Measurements from ENCODE around the gene TMEFF2. TPM values are rescaled to one million over a fixed set of nuclear protein-coding genes. Genes with fewer than 3 reads are reported as not detected.

The TMEFF2 gene
- total and polyA plus RNA-seq, 2 of the 4 experiments (the other 2 are of a cell fraction) = 1.3 to 3.0 TPM

DNA sequence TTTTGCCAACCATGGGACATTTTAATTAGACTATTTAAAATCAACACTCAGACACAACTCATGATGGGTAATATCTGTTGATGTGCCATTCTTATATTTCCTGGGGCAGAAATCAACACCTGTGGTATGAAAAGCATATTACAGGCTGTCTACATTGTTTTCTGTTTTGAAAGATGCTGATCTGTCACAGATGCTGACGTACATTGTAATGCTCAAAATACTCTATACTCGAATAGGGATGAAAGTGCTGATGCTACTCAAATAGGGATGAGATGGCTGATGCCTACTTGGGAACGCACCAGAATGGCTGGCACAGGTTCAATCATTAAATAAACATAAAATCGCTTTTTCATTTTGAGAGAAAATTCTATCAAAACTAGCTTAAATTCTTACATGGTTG is 41.2 kb downstream of the TMEFF2 start:
- no peaks in the 10 kb centered on the region for H3K36me3 ChIP-seq (ENCODE audit: control insufficient read depth, insufficient read depth, low read length)
- ATAC-seq (ENCODE audit: low read depth) = no peak
- H2BK20ac ChIP-seq (ENCODE audit: low read depth, low read length) = no peak overlapping the region
- WGBS, 2 experiments (ENCODE audit: extremely low coverage in 2 of 2, insufficient read length in 1 of 2) = no CpG with 5 or more reads among the region's 4 CpGs
- H2AFZ ChIP-seq (replicated peaks; ENCODE audit: low read length, poor library complexity) = no peak overlapping the region
- ChIA-PET CTCF (interaction anchor here (2.1 kb wide), 1 partner anchor 9 kb away, joined by 7 read pairs; no protein-coding TSS in a partner anchor), POLR2A (ENCODE audit: unreplicated experiment) (no interaction called here)
- H2BK5ac ChIP-seq (ENCODE audit: low read depth, low read length, poor library complexity, severe bottlenecking) = no peak overlapping the region
- H3K27me3 ChIP-seq (ENCODE audit: control insufficient read depth, insufficient read depth, low read length) = no peaks in the 10 kb centered on the region
- BruUV-seq (replicated peaks) = no TSS peak
- H2BK15ac ChIP-seq (ENCODE audit: low read depth, low read length) = no peak overlapping the region
- no peak for DNase-seq
- H3K4me2 ChIP-seq (ENCODE audit: low read depth, low read length) = no peak overlapping the region
- no peak overlapping the region for H3K56ac ChIP-seq (ENCODE audit: extremely low read depth, insufficient read depth, low read length)
- no peak overlapping the region for H3K4me3 ChIP-seq (ENCODE audit: insufficient read depth, low read depth, low read length)
- dilution Hi-C loops (cut with HindIII; ENCODE audit: low sequenced_read_pairs, unreplicated experiment) (no loop called here), intact Hi-C loops (cut with micrococcal nuclease) (no loop called here), in situ Hi-C loops (cut with MboI; ENCODE audit: low sequenced_read_pairs) (no loop called here)
- no peak overlapping the region for H4K5ac ChIP-seq (ENCODE audit: low read depth, low read length)
- no peak overlapping the region for H4K8ac ChIP-seq (ENCODE audit: low read depth in 2 of 2, low read length in 2 of 2)
- no peak overlapping the region for H2AK9ac ChIP-seq (replicated peaks; ENCODE audit: low read depth, low read length, poor library complexity)
- H3K18ac ChIP-seq (ENCODE audit: low read depth, low read length) = no peak overlapping the region
- TF ChIP-seq, protein P1, sequence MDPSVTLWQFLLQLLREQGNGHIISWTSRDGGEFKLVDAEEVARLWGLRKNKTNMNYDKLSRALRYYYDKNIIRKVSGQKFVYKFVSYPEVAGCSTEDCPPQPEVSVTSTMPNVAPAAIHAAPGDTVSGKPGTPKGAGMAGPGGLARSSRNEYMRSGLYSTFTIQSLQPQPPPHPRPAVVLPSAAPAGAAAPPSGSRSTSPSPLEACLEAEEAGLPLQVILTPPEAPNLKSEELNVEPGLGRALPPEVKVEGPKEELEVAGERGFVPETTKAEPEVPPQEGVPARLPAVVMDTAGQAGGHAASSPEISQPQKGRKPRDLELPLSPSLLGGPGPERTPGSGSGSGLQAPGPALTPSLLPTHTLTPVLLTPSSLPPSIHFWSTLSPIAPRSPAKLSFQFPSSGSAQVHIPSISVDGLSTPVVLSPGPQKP (IDR thresholded peaks at IDR 0.05; ENCODE audit: borderline replicate concordance, low read depth, low read length) = no peak
- TF ChIP-seq MXI1 (IDR thresholded peaks at IDR 0.05; ENCODE audit: borderline replicate concordance, low read depth, low read length) (no peak), CHD1 (IDR thresholded peaks at IDR 0.05; ENCODE audit: low read depth, low read length) (no peak), RFX5 (IDR thresholded peaks at IDR 0.05; ENCODE audit: low read depth, low read length) (no peak)
- H3K4me1 ChIP-seq (ENCODE audit: control insufficient read depth, insufficient read depth, low read length) = peaks cover 3% of the 10 kb centered on the region
- H4K20me1 ChIP-seq (ENCODE audit: insufficient read depth, low read length) = no peaks in the 10 kb centered on the region
- no peak overlapping the region for H2BK120ac ChIP-seq (ENCODE audit: low read depth, low read length)
- no peak overlapping the region for H3K27ac ChIP-seq (ENCODE audit: insufficient read depth, low read length)
- no peak overlapping the region for H3K14ac ChIP-seq (replicated peaks; ENCODE audit: low read depth, low read length)
- H2AK5ac ChIP-seq (ENCODE audit: low read depth, low read length) = no peak overlapping the region
- H4K91ac ChIP-seq (ENCODE audit: insufficient read depth, low read depth, low read length) = no peak overlapping the region
- H3K9ac ChIP-seq (ENCODE audit: low read depth, low read length) = no peak overlapping the region
- no peak overlapping the region for H3K23ac ChIP-seq (ENCODE audit: low read depth, low read length)
- H3K4ac ChIP-seq (ENCODE audit: low read depth, low read length) = no peak overlapping the region
- no peaks in the 10 kb centered on the region for H3K9me3 ChIP-seq (ENCODE audit: control insufficient read depth, insufficient read depth, low read length)
- no peaks in the 10 kb centered on the region for H3K79me1 ChIP-seq (ENCODE audit: low read depth in 1 of 2, low read length in 2 of 2)
- peaks cover 3% of the 10 kb centered on the region; the same call in 1 of the 2 replicates for H3K9me1 ChIP-seq (ENCODE audit: insufficient read depth, low read length)

Measured in IMR-90 (cell line).